SK-N-SH (cell line): Measurements from ENCODE around the gene AMMECR1. TPM values are rescaled to one million over a fixed set of nuclear protein-coding genes. Genes with fewer than 3 reads are reported as not detected.

Experiments
- CTCF ChIA-PET: fragments of 300-600, 350-600 bp; formaldehyde crosslinking; extraction: SDS; loops from one replicate; lab custom pipeline; 2021; lab: Yijun Ruan, JAX
- POLR2A ChIA-PET: fragments of 350-600 bp; sonication (Branson Sonifier 250); formaldehyde crosslinking; extraction: SDS; loops from one replicate; lab custom pipeline; 2020; ENCODE audit warnings: antibody characterized with exemption, inconsistent platforms; lab: Yijun Ruan, JAX
- DNase-seq: peaks from one replicate; pipeline ENCODE4 v3.0.0; 2012
- H2AFZ ChIP-seq: fragments of 200-600 bp; sonication (generic); 2 replicates; pipeline ENCODE4 v1.8.1; 2016; ENCODE audit warnings: antibody characterized with exemption, mild to moderate bottlenecking, low read depth
- H3F3A ChIP-seq: fragments of 200-600 bp; sonication (generic); replicated peaks from 2 replicates; pipeline ENCODE3; 2016; ENCODE audit warnings: antibody characterized with exemption, mild to moderate bottlenecking; ENCODE audit not compliant: insufficient read depth
- H3K27ac ChIP-seq, 2 experiments: fragments of 200-500 bp in 1 of 2; fragments of 200-600 bp in 1 of 2; sonication (Bioruptor generic) in 1 of 2; sonication (generic), shearing (Covaris generic) in 1 of 2; 2 replicates each; pipeline versions ENCODE4 v1.5.1 to v1.6.1; 2014 to 2016; ENCODE audit warnings: low read depth in 2 of 2, inconsistent platforms in 1 of 2, low read length in 1 of 2, mild to moderate bottlenecking in 1 of 2, mixed read lengths in 1 of 2
- H3K27me3 ChIP-seq: fragments of 200-600 bp; sonication (generic), shearing (Covaris generic); 2 replicates; pipeline ENCODE4 v1.6.1; 2016; ENCODE audit warnings: mixed run types; ENCODE audit not compliant: insufficient read depth
- H3K36me3 ChIP-seq, 2 experiments: fragments of 200-500 bp in 1 of 2; fragments of 200-600 bp in 1 of 2; sonication (Bioruptor generic) in 1 of 2; sonication (generic) in 1 of 2; replicated peaks in 1 of 2; 2 replicates each; pipeline versions ENCODE3 to v1.5.1; 2014 to 2016; ENCODE audit warnings: low read length in 1 of 2, mild to moderate bottlenecking in 1 of 2; ENCODE audit not compliant: insufficient read depth in 2 of 2, control insufficient read depth in 1 of 2
- H3K4me1 ChIP-seq, 2 experiments: fragments of 200-500 bp in 1 of 2; fragments of 200-600 bp in 1 of 2; sonication (Bioruptor generic) in 1 of 2; sonication (generic), shearing (Covaris generic) in 1 of 2; 2 replicates each; pipeline versions ENCODE4 v1.5.1 to v1.6.1; 2014 to 2016; ENCODE audit warnings: low read depth in 1 of 2, low read length in 1 of 2, mixed run types in 1 of 2; ENCODE audit not compliant: insufficient read depth in 2 of 2, control insufficient read depth in 1 of 2
- H3K4me2 ChIP-seq: fragments of 200-600 bp; sonication (generic), shearing (Covaris generic); 2 replicates; pipeline ENCODE4 v1.6.1; 2017; ENCODE audit warnings: mixed run types
- H3K4me3 ChIP-seq, 2 experiments: fragments of 200-500 bp in 1 of 2; fragments of 200-600 bp in 1 of 2; sonication (Bioruptor generic) in 1 of 2; sonication (generic), shearing (Covaris generic) in 1 of 2; 2 replicates each; pipeline versions ENCODE4 v1.5.1 to v1.8.1; 2014 to 2016; ENCODE audit warnings: low read depth in 2 of 2, inconsistent platforms in 1 of 2, low read length in 1 of 2, mild to moderate bottlenecking in 1 of 2, mixed read lengths in 1 of 2, moderate library complexity in 1 of 2
- H3K79me2 ChIP-seq: fragments of 200-600 bp; sonication (generic); 2 replicates; pipeline ENCODE4 v1.8.1; 2017; ENCODE audit warnings: mild to moderate bottlenecking; ENCODE audit not compliant: insufficient read depth
- H3K9ac ChIP-seq: fragments of 200-600 bp; sonication (generic); 2 replicates; pipeline ENCODE4 v1.6.1; 2017; ENCODE audit warnings: mixed run types
- H3K9me2 ChIP-seq: fragments of 200-600 bp; sonication (generic); 2 replicates; pipeline ENCODE4 v1.6.1; 2017; ENCODE audit warnings: mixed run types
- H3K9me3 ChIP-seq: fragments of 200-600 bp; sonication (generic); 2 replicates; pipeline ENCODE4 v1.6.1; 2017; ENCODE audit warnings: mixed run types, mild to moderate bottlenecking, moderate library complexity
- H4K20me1 ChIP-seq: fragments of 200-600 bp; sonication (generic); 2 replicates; pipeline ENCODE4 v1.6.1; 2017; ENCODE audit warnings: mild to moderate bottlenecking, mixed run types; ENCODE audit not compliant: insufficient read depth
- CHD2 ChIP-seq: fragments of 150-350 bp; IDR thresholded peaks from 2 replicates; pipeline ENCODE4 v1.6.1; 2018; ENCODE audit warnings: low read length; ENCODE audit not compliant: partially characterized antibody
- ELF1 ChIP-seq: IDR thresholded peaks from 2 replicates; pipeline ENCODE4 v1.4.0; 2012
- FOXM1 ChIP-seq: IDR thresholded peaks from 2 replicates; pipeline ENCODE4 v1.4.0; 2012; ENCODE audit warnings: low read depth, mild to moderate bottlenecking
- GABPA ChIP-seq: IDR thresholded peaks from 2 replicates; pipeline ENCODE4 v1.4.0; 2012; ENCODE audit warnings: low read depth, mild to moderate bottlenecking
- IRF3 ChIP-seq: fragments of 150-350 bp; IDR thresholded peaks from 2 replicates; pipeline ENCODE4 v1.6.1; 2016; ENCODE audit warnings: mild to moderate bottlenecking, low read depth, low read length
- JUND ChIP-seq: IDR thresholded peaks from 2 replicates; pipeline ENCODE4 v1.4.0; 2012
- MEF2A ChIP-seq: IDR thresholded peaks from 2 replicates; pipeline ENCODE4 v1.4.0; 2012; ENCODE audit warnings: low read depth, borderline replicate concordance
- PBX3 ChIP-seq: IDR thresholded peaks from 2 replicates; pipeline ENCODE4; 2012
- RFX5 ChIP-seq: IDR thresholded peaks from 2 replicates; pipeline ENCODE4 v1.6.1; 2012; ENCODE audit warnings: mild to moderate bottlenecking, improper control_type of control experiment, low read length
- YY1 ChIP-seq: IDR thresholded peaks from 2 replicates; pipeline ENCODE4 v1.4.0; 2012; ENCODE audit warnings: low read depth, mild to moderate bottlenecking
- WGBS: methylation state at CpG from one replicate; pipeline ENCODE4 v1.1.6; 2017; ENCODE audit warnings: low lambda C conversion rate; 5-methylcytosine and 5-hydroxymethylcytosine counted together
- polyA plus RNA-seq, 3 experiments: library from polyadenylated mRNA; depleted of rRNA; stranded (reverse); fragments of >200 nt; gene quantifications; 2 replicates each; pipeline ENCODE4 v1.2.3, GENCODE V29; 2012

The AMMECR1 gene
- polyA plus RNA-seq, 1 of the 3 experiments (the other 2 are of a cell fraction): 1.3 TPM

GRCh38 chrX:110175696-110176095, 142.2 kb downstream of the AMMECR1 start:
- Histone ChIP-seq H3K36me3 (no peaks in the 10 kb centered on the region), H3K27me3 (no peaks in the 10 kb centered on the region), H3K9me2 (no peaks in the 10 kb centered on the region), H3F3A (no peaks in the 10 kb centered on the region), H4K20me1 (no peaks in the 10 kb centered on the region), H3K9ac (no peak overlapping the region), H3K4me2 (no peak overlapping the region), H2AFZ (no peak overlapping the region), H3K27ac (no peak overlapping the region), H3K4me3 (no peak overlapping the region)
- 38% methylated on average over 1 of the region's 3 CpGs for WGBS
- no peak for TF ChIP-seq MEF2A
- no peak for TF ChIP-seq FOXM1
- no peak for TF ChIP-seq RFX5
- no peak for TF ChIP-seq PBX3
- TF ChIP-seq, all 33 proteins: peak for 0
- no peak for DNase-seq
- H3K9me3 ChIP-seq: no peaks in the 10 kb centered on the region
- H3K79me2 ChIP-seq: no peaks in the 10 kb centered on the region
- ChIA-PET CTCF (interaction anchor here (0.6 to 1.8 kb wide), 3 partner anchors 12 to 29 kb away, joined by 3 to 5 read pairs (median 3); no protein-coding TSS in a partner anchor), POLR2A (no interaction called here)
- H3K4me1 ChIP-seq: no peaks in the 10 kb centered on the region; a peak in 1 of 4 replicates

- ChIA-PET CTCF (interaction anchor here (1.4 to 1.8 kb wide), 2 partner anchors 12 to 19 kb away, joined by 3 to 5 read pairs; no protein-coding TSS in a partner anchor), POLR2A (no interaction called here)
- H3K9me3 ChIP-seq: no peaks in the 10 kb centered on the region
- TF ChIP-seq ELF1: no peak
- no peak for TF ChIP-seq IRF3
- no peak for TF ChIP-seq CHD2
- TF ChIP-seq MEF2A: no peak
- no peak for TF ChIP-seq PBX3
- TF ChIP-seq GABPA: no peak
- no peak for TF ChIP-seq JUND
- TF ChIP-seq YY1: no peak
- H4K20me1 ChIP-seq: no peaks in the 10 kb centered on the region
- no peak overlapping the region for H3K27ac ChIP-seq
- H3K9ac ChIP-seq: no peak overlapping the region
- no peak for DNase-seq
- no peak overlapping the region for H2AFZ ChIP-seq
- WGBS: 42% methylated on average over 4 of the region's 4 CpGs
- no peak overlapping the region for H3K4me3 ChIP-seq
- no peaks in the 10 kb centered on the region for H3K79me2 ChIP-seq
- H3K4me1 ChIP-seq: no peaks in the 10 kb centered on the region; a peak in 1 of 4 replicates
- no peaks in the 10 kb centered on the region for H3F3A ChIP-seq
- H3K9me2 ChIP-seq: no peaks in the 10 kb centered on the region
- no peaks in the 10 kb centered on the region for H3K36me3 ChIP-seq
- no peaks in the 10 kb centered on the region for H3K27me3 ChIP-seq
- H3K4me2 ChIP-seq: no peak overlapping the region
Measured at GRCh38 chrX:110175146-110175545, 142.7 kb downstream of the AMMECR1 start.
